Measurements from ENCODE around the gene HIGD2A.
"Not testable (repeated sequence)": the region's sequence is repeated elsewhere in the genome, so short reads cannot be mapped to it uniquely, and the experiment has no call there.

Gene HIGD2A

DNA sequence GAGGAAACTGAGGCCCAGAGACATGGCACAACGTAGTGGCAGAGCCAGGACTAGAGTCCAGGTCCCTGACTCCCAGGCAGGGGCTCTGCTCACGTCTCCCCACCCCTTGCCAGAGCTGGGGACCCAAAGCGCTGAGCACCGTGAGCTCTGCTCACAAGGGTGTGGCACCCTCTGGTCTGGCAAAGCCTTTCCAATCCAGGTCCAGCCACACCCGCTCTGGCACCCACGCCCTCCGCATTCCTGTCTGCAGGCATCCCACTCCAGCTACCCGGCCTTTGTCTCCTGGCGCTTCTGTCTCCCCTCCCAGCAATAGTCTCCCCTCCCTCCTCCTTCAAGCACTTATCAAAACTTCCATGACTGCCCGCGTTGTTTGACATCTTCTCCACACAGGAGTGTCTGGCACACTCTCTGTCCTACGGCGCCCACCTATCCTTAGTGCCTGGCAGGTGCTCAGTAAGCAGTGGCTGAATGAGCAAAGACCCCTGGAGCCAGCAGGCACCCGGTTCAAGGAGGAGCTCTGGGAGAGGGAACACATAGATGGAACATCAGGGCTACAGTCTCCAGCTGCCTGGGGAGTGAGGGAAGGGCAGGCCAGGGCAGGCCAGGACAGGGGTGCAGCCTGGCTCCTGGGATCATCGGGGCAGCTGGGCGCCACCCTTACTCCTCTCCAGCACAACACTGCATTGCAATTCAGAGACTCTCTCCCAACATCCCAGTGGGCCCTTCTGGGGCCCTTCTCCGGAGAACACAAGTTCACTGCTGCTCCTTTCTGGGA, 12.0 kb downstream of the HIGD2A start:
- Mint-ChIP-seq H3K4me1 (ENCODE audit: low read depth) (no peaks in the 10 kb centered on the region), H3K9me3 (ENCODE audit: low read depth) (no peaks in the 10 kb centered on the region), H3K4me3 (no peak overlapping the region), H3K36me3 (peaks cover 5% of the 10 kb centered on the region), H3K27ac (no peak overlapping the region), H3K27me3 (no peaks in the 10 kb centered on the region)

DNA sequence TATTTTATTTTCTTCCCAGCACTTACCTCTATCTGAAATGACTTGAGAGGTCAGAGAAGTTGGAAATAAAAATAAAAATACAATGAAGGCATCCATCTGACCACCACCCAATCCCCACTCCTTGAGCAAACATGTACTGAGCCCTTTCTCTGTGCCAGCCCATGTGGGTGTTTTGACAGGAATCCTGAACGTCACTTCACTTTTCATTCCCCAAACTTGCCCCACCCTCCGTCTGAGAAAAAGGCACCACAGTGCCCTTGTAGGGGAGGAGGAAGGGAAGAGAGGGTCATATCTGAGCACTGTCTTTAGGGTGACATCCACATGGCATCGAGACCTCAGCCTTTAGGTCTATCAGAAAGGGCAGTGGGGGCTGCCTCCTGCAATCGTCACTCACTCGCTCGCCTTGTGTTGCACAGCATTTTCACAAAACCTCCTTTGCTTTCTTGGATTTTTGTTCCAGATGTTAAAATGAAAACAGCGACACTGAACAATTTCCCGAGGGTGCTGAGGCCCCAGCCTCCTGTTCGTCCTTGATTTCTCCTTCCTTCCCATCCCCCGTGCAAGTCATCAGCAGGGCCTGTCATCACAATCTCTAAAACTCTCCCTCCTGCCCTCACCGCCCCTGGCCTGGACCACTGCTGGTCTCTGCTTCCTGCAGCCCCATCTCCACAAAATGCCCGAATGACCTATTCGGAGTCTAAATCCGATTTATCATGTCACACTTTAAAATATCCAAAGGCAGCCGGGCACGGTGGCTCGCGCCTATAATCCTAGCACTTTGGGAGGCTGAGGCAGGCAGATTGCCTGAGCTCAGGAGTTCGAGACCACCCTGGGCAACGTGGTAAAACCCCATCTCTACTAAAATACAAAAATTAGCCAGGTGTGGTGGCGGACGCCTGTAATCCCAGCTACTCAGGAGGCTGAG, 13.0 kb downstream of the HIGD2A start:
- no peaks in the 10 kb centered on the region for H3K9me3 Mint-ChIP-seq (ENCODE audit: low read depth)
- no peaks in the 10 kb centered on the region for H3K4me1 Mint-ChIP-seq (ENCODE audit: low read depth)
- peaks cover 5% of the 10 kb centered on the region for H3K36me3 Mint-ChIP-seq

DNA sequence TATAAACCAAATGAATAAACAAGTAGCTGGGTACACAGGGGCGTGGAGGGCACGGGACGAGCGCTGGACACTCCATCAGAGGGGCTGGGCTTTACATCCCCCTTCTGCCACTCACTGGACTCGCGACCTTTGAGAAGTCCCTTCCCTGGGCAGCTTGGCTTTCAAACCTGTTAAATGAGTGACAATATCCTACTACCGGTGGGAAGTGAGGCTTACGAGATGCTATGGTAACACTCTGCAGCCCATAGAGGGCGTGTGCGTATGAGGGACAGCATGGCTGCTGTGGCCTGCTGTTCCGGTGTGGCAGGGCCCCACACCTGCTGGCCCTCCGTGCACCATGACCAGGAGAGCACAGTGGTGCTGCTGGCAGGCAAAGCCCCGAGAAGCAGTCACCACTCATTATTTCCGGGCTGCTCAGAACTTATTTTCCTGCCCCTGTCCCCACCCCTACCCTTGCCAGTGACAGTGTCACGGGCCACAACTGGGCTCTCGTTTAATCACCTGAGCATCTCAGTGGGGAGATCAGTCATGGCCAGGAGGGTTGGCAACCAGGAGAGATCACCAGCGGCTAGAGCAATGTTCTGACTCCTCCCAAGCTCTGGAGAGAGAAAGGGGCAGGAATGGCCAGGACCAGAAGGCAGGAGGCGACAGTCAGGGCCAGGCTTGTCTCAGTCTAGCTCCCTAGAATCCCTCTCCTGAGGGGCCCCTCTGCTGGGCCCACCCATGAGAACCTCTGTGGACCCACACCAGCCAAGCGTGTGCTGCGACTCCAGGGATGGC, 17.3 kb downstream of the HIGD2A start:
- Mint-ChIP-seq H3K9me3 (ENCODE audit: low read depth) (no peaks in the 10 kb centered on the region), H3K27ac (no peak overlapping the region), H3K4me1 (ENCODE audit: low read depth) (peaks cover 5% of the 10 kb centered on the region), H3K4me3 (no peak overlapping the region), H3K36me3 (peaks cover 12% of the 10 kb centered on the region), H3K27me3 (no peaks in the 10 kb centered on the region)

More for the DNA sequence above, 13.0 kb downstream of the HIGD2A start:
- H3K27me3 Mint-ChIP-seq: no peaks in the 10 kb centered on the region
- no peak overlapping the region for H3K4me3 Mint-ChIP-seq
- no peak overlapping the region for H3K27ac Mint-ChIP-seq

DNA sequence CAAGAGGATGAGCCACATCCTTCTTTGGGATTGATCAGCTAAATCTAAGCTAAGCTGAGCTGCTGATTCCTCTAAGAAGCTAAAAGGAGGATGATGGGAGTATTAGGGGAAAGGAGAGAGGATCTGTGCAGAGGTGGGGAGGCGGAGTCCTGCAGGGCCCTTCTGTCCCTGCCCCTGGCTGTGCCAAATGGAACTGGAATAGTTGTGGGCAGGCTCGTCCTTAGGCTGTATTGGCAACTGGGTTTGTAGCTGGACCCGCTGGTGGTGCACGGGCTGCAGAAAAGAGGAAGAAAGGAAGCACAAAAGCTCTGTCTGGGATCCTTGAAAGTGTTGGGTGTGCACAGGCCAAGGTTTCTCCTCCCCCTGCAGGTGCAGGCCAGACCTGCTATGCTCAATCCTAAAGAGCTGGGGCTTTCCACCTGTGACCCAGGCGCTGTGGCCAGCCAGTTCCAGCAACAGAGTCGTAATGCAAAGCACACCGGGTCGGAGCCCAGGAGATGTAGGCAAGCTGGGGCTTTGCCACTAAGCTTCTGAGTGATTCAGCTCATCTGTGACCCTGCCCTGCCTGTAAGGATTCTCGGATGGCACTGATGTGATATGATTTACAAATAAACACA, 18.0 kb downstream of the HIGD2A start:
- Mint-ChIP-seq H3K4me3 (no peak overlapping the region), H3K27me3 (no peaks in the 10 kb centered on the region), H3K27ac (no peak overlapping the region), H3K9me3 (ENCODE audit: low read depth) (no peaks in the 10 kb centered on the region), H3K4me1 (ENCODE audit: low read depth) (peaks cover 11% of the 10 kb centered on the region), H3K36me3 (peaks cover 12% of the 10 kb centered on the region)

DNA sequence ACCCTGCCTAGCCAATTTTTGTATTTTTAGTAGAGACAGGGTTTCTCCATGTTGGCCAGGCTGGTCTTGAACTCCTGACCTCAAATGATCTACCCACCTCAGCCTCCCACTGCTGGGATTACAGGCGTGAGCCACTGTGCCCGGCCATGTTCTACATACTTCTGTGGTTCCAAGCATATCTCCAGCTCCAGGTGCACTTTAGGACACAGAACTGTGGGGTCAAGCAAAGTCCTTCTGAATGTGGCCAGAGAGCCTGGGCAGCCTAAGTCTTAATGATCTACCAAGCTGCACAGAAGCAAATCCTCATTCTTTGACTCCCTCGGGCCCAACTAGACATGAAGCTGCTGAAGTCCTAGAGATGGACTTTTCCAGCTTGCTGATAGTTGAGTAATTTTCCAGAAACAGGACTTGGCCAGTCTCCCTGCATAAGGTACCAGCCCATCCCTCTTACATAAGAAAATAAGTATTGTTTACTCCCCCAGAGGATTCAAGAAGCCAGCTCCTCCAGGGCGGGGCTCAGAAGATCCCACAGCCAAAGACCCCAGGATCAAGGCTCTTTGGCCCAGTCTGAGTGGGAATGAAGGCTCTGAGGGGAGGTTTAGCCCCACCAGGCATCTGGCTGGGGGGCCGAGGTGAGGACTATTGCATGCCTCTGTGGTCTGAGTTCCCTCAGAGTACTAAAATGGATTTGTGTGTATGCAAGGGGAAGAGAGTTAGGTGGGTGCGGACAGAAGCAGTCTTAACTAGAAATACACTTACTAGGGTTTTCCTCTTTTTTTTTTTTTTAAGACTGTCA, 19.1 kb downstream of the HIGD2A start:
- peaks cover 15% of the 10 kb centered on the region for H3K4me1 Mint-ChIP-seq (ENCODE audit: low read depth)
- no peak overlapping the region for H3K4me3 Mint-ChIP-seq
- H3K36me3 Mint-ChIP-seq: peaks cover 7% of the 10 kb centered on the region

DNA sequence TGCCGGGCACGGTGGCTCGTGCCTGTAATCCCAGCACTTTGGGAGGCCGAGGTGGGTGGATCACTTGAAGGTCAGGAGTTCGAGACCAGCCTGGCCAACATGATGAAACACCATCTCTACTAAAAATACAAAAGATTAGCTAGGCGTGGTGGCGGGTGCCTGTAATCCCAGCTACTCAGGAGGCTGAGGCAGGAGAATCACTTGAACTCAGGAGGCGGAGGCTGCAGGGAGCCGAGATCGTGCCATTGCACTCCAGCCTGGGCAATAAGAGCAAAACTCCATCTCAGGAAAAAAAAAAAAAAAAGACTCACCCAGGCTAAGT, 19.7 kb downstream of the HIGD2A start:
- H3K4me3 Mint-ChIP-seq; H3K9me3 Mint-ChIP-seq (ENCODE audit: low read depth); H3K27ac Mint-ChIP-seq; H3K36me3 Mint-ChIP-seq; H3K27me3 Mint-ChIP-seq: not testable (repeated sequence)
- peaks cover 18% of the 10 kb centered on the region for H3K4me1 Mint-ChIP-seq (ENCODE audit: low read depth)

More for the DNA sequence above, 19.1 kb downstream of the HIGD2A start:
- Mint-ChIP-seq H3K27me3 (no peaks in the 10 kb centered on the region), H3K9me3 (ENCODE audit: low read depth) (no peaks in the 10 kb centered on the region), H3K27ac (no peak overlapping the region)

DNA sequence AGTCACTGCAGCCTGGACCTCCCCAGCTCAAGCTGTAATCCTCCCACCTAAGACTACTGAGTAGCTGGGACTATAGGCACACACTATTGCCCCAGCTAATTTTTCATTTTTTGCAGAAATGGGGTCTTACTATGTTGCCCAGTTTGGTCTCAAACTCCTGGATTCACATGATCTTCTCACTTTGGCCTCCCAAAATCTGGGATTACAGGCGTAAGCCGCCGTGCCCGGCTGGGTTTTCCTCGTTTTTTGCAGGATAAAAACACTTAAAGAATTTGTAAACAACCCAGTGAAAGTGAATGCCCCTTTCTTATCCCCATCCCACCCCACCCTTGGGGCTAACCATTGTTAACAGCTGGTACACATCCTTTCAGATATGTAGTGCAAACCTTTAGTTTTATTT, 20.0 kb downstream of the HIGD2A start:
- Mint-ChIP-seq H3K4me1 (ENCODE audit: low read depth) (peaks cover 18% of the 10 kb centered on the region), H3K36me3 (peaks cover 7% of the 10 kb centered on the region), H3K27ac (no peak overlapping the region), H3K9me3 (ENCODE audit: low read depth) (no peaks in the 10 kb centered on the region), H3K27me3 (no peaks in the 10 kb centered on the region), H3K4me3 (no peak overlapping the region)

DNA sequence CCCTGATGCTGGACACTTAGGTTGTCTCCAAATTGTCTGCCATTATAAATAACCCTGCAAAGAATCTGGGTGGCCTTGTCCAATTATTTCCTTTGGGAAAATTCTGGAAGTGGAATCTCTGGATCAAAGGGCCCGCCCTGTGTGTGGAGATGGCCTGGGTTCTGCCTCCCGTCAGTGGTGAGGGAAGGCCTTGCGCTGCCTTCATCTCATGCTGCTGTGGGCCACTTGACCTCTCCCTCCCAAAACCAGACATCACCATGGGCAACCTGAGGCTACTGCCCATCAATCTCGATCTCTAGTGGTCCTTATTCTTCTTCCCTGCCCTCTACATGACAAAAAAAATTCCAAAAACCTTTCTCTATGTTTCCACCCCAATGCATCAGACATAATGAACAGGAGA, 21.2 kb downstream of the HIGD2A start:
- Mint-ChIP-seq H3K9me3 (ENCODE audit: low read depth) (no peaks in the 10 kb centered on the region), H3K4me1 (ENCODE audit: low read depth) (peaks cover 30% of the 10 kb centered on the region), H3K36me3 (peaks cover 7% of the 10 kb centered on the region), H3K27ac (no peak overlapping the region), H3K4me3 (no peak overlapping the region), H3K27me3 (no peaks in the 10 kb centered on the region)

DNA sequence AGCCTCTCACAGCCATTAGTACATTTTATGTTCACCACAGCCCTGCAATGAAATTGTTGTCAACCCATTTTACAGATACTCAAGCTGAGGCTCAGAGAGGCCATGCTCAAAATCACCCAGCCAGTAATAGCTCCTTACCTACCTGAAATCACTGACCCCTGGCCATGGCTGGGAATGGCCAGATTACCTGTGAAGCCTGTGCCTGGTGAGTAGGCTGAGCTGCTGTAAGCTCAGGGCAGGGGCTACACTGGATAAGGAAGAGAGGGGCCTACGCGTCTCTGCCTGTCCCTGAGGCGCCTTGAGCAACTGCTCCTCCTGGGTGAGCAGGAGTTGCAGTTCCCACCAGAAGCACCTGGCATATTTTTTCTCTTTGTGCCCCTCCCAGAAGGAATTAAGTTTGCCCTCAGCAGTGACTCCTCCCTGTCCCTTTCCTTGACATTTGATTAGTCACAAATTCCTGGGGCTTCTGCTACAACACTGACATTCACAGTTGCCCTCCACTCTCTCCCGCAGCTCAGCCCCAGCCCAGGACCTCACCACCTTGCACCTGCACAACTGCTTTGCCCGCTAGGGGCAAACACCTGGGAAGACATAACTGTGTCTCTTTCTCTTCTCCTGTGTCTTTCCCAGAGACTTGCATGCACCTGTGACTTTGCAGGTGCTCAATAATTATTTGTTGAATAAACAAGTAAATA, 22.1 kb downstream of the HIGD2A start:
- no peaks in the 10 kb centered on the region for H3K9me3 Mint-ChIP-seq (ENCODE audit: low read depth)
- H3K4me1 Mint-ChIP-seq (ENCODE audit: low read depth): peaks cover 38% of the 10 kb centered on the region
- no peak overlapping the region for H3K27ac Mint-ChIP-seq
- H3K4me3 Mint-ChIP-seq: no peak overlapping the region
- peaks cover 7% of the 10 kb centered on the region for H3K36me3 Mint-ChIP-seq
- H3K27me3 Mint-ChIP-seq: no peaks in the 10 kb centered on the region

DNA sequence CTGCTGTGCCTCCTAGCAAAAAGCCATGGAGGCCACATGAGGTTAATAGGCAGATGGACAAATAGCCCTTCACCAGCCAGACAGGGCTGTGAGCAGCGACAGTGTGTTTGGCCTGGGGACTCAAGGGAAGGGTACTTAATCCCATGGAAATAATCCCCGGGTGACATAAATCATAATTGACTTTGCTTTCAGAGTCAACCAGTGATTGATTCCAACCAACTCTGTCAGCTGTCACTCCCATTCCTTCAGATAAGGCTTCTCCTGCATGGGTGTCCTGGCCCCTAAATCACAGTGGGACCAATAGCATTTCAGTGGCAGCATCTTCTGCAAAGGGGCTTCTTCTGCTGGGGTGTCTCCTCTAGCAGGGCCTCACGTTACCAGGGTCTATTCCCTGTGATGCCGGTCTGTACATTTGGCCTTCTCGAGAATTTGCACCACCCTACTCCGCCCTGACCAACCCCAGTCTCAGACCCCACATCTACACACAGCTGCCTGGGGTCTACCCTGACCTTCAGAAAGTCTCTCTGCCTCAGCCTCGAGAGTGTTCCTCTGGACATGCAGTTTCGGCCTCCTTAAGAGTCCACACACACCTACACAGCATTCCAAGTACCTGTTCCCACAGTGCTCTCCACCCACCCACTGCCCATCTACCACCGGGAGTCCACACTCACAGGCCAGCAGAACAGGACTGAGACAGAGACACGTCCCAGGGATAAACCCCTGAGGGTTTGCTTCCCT, 24.1 kb downstream of the HIGD2A start:
- Mint-ChIP-seq H3K27me3 (no peaks in the 10 kb centered on the region), H3K36me3 (peaks cover 7% of the 10 kb centered on the region), H3K27ac (no peak overlapping the region), H3K4me1 (ENCODE audit: low read depth) (peaks cover 45% of the 10 kb centered on the region), H3K4me3 (no peak overlapping the region), H3K9me3 (ENCODE audit: low read depth) (no peaks in the 10 kb centered on the region)

DNA sequence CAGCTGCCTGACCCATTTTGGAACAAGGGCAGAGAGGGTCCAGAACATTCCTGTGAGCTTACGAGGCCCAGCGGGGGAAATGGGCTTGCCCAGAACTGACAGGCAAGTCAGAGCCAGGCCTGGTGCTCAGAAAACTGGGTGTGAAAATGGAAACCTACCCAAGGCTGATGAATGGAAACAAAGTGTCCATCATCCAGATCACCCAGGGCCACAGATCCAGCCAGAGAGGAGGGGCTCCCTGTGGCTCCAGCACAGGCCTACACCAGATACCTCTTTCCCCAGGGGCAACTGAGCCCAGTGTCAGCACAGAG, 24.7 kb downstream of the HIGD2A start:
- no peaks in the 10 kb centered on the region for H3K27me3 Mint-ChIP-seq
- H3K36me3 Mint-ChIP-seq: peaks cover 7% of the 10 kb centered on the region
- no peaks in the 10 kb centered on the region for H3K9me3 Mint-ChIP-seq (ENCODE audit: low read depth)
- H3K4me3 Mint-ChIP-seq: no peak overlapping the region
- H3K27ac Mint-ChIP-seq: no peak overlapping the region
- H3K4me1 Mint-ChIP-seq (ENCODE audit: low read depth): peaks cover 45% of the 10 kb centered on the region

DNA sequence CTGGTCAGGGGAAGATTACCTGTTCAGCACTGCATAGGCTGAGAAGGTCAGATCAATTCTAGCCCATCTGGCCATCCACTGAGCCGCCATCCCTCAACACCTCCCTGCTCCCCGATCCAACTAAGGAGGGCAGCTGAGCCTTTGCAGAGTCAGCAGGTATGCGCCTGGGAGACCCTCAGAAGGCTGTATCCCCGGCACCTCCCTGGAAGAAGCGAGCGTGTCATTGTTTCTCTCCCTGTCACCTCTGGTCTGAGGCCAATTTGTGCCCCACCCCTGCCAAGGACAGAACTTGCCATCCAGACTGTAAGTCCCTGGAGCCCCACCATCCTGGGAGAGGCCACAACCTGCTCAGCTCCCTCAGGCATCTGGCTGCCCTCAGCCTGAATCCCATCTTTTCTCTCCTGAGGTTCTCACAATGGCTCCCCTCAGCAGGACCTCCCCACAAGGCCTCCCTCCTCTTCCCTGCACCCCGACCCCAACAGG, 25.2 kb downstream of the HIGD2A start:
- H3K9me3 Mint-ChIP-seq (ENCODE audit: low read depth): no peaks in the 10 kb centered on the region
- peaks cover 7% of the 10 kb centered on the region for H3K36me3 Mint-ChIP-seq
- H3K4me1 Mint-ChIP-seq (ENCODE audit: low read depth): peaks cover 45% of the 10 kb centered on the region
- no peaks in the 10 kb centered on the region for H3K27me3 Mint-ChIP-seq
- H3K27ac Mint-ChIP-seq: peak overlapping the region; percentile 28
- no peak overlapping the region for H3K4me3 Mint-ChIP-seq

DNA sequence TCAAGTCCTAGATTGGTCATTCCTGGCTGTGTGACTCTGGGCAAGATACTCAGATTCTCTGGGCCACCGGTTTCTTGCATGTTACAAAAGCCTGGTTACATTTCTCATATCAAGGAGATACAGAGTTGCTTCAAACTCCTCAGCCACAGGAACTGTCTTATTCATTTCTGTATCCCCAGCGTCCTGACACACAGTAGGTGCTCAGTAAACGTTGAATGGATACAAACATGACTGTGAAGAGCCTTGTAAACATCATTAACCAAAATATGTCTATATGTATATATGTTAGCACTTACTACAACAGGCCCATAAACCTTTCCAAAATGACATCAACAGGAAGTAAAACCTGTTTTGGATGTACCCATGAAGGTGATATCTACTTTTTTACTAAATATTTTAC, 26.2 kb downstream of the HIGD2A start:
- Mint-ChIP-seq H3K4me1 (ENCODE audit: low read depth) (peaks cover 45% of the 10 kb centered on the region), H3K27ac (peak overlapping the region; percentile 54), H3K36me3 (peaks cover 6% of the 10 kb centered on the region), H3K9me3 (ENCODE audit: low read depth) (no peaks in the 10 kb centered on the region), H3K4me3 (peak overlapping the region; percentile 88), H3K27me3 (no peaks in the 10 kb centered on the region)
